IPS-18a (cell line): ENCODE measurements around the gene CSDE1.
A peak's percentile ranks its signal among the peaks of the same experiment; 100 is the strongest.
"Not testable (repeated sequence)": the region's sequence is repeated elsewhere in the genome, so short reads cannot be mapped to it uniquely, and the experiment has no call there.

Source experiments
- H3K27ac ChIP-seq: one replicate; pipeline ENCODE4 v1.5.1; 2013; ENCODE audit warnings: low read length
- H3K27me3 ChIP-seq: one replicate; pipeline ENCODE4 v1.6.1; 2013; ENCODE audit warnings: mild to moderate bottlenecking, low read length; ENCODE audit not compliant: control insufficient read depth, insufficient read depth
- H3K36me3 ChIP-seq: one replicate; pipeline ENCODE4 v1.6.1; 2013; ENCODE audit warnings: low read depth, low read length; ENCODE audit not compliant: control insufficient read depth
- H3K4me1 ChIP-seq: one replicate; pipeline ENCODE4 v1.6.1; 2013; ENCODE audit warnings: low read depth, low read length; ENCODE audit not compliant: control insufficient read depth
- H3K4me3 ChIP-seq: one replicate; pipeline ENCODE4 v1.5.1; 2013; ENCODE audit warnings: low read length
- H3K9ac ChIP-seq: one replicate; pipeline ENCODE4 v1.6.1; 2013; ENCODE audit warnings: mild to moderate bottlenecking, low read length, moderate library complexity
- H3K9me3 ChIP-seq: one replicate; pipeline ENCODE4 v1.6.1; 2013; ENCODE audit warnings: low read depth, low read length; ENCODE audit not compliant: control insufficient read depth

CSDE1 gene

GRCh38 chr1:114770989-114771388 lies 13.2 kb upstream of the CSDE1 start:
- Histone ChIP-seq H3K4me1 (no peaks in the 10 kb centered on the region), H3K27ac (no peak overlapping the region), H3K9me3 (no peaks in the 10 kb centered on the region), H3K27me3 (no peaks in the 10 kb centered on the region), H3K36me3 (peaks cover 23% of the 10 kb centered on the region), H3K4me3 (no peak overlapping the region), H3K9ac (no peak overlapping the region)

GRCh38 chr1:114764689-114765088 lies 6.9 kb upstream of the CSDE1 start:
- Histone ChIP-seq H3K27ac (no peak overlapping the region), H3K9ac (no peak overlapping the region), H3K36me3 (no peaks in the 10 kb centered on the region), H3K4me1 (no peaks in the 10 kb centered on the region), H3K9me3 (no peaks in the 10 kb centered on the region), H3K27me3 (no peaks in the 10 kb centered on the region), H3K4me3 (no peak overlapping the region)

GRCh38 chr1:114758256-114758832 lies 560 bp upstream of the CSDE1 start:
- no peaks in the 10 kb centered on the region for H3K9me3 ChIP-seq
- H3K4me1 ChIP-seq: peaks cover 28% of the 10 kb centered on the region
- peak overlapping the region; percentile 100 for H3K4me3 ChIP-seq
- H3K9ac ChIP-seq: peak overlapping the region; percentile 100
- H3K36me3 ChIP-seq: peaks cover 19% of the 10 kb centered on the region
- H3K27me3 ChIP-seq: no peaks in the 10 kb centered on the region
- H3K27ac ChIP-seq: peak overlapping the region; percentile 44

GRCh38 chr1:114756949-114757454 lies 782 bp downstream of the CSDE1 start:
- Histone ChIP-seq H3K4me3 (peak overlapping the region; percentile 100), H3K27me3 (no peaks in the 10 kb centered on the region), H3K9me3 (no peaks in the 10 kb centered on the region), H3K36me3 (peaks cover 19% of the 10 kb centered on the region), H3K9ac (peak overlapping the region; percentile 100), H3K27ac (peak overlapping the region; percentile 100), H3K4me1 (peaks cover 31% of the 10 kb centered on the region)

GRCh38 chr1:114756009-114756892 lies 1.5 kb downstream of the CSDE1 start:
- Histone ChIP-seq H3K36me3 (peaks cover 19% of the 10 kb centered on the region), H3K4me3 (peak overlapping the region; percentile 100), H3K27ac (peak overlapping the region; percentile 100), H3K27me3 (no peaks in the 10 kb centered on the region), H3K4me1 (peaks cover 31% of the 10 kb centered on the region), H3K9ac (peak overlapping the region; percentile 100), H3K9me3 (no peaks in the 10 kb centered on the region)

GRCh38 chr1:114755006-114755931 lies 2.5 kb downstream of the CSDE1 start:
- peaks cover 26% of the 10 kb centered on the region for H3K36me3 ChIP-seq
- no peaks in the 10 kb centered on the region for H3K27me3 ChIP-seq
- no peaks in the 10 kb centered on the region for H3K9me3 ChIP-seq
- no peak overlapping the region for H3K27ac ChIP-seq
- peak overlapping the region; percentile 100 for H3K9ac ChIP-seq
- H3K4me1 ChIP-seq: peaks cover 31% of the 10 kb centered on the region
- peak overlapping the region; percentile 100 for H3K4me3 ChIP-seq

GRCh38 chr1:114753702-114754101 lies 4.1 kb downstream of the CSDE1 start:
- H3K36me3 ChIP-seq: peaks cover 42% of the 10 kb centered on the region
- peaks cover 31% of the 10 kb centered on the region for H3K4me1 ChIP-seq
- not testable (repeated sequence) for H3K27ac ChIP-seq, H3K9ac ChIP-seq, H3K9me3 ChIP-seq, H3K27me3 ChIP-seq, H3K4me3 ChIP-seq

GRCh38 chr1:114753143-114753542 lies 4.6 kb downstream of the CSDE1 start:
- Histone ChIP-seq H3K4me1 (peaks cover 26% of the 10 kb centered on the region), H3K27ac (no peak overlapping the region), H3K9me3 (no peaks in the 10 kb centered on the region), H3K4me3 (no peak overlapping the region), H3K36me3 (peaks cover 47% of the 10 kb centered on the region), H3K27me3 (no peaks in the 10 kb centered on the region), H3K9ac (no peak overlapping the region)

GRCh38 chr1:114750780-114751179 lies 7.0 kb downstream of the CSDE1 start:
- Histone ChIP-seq H3K27me3 (no peaks in the 10 kb centered on the region), H3K4me3 (no peak overlapping the region), H3K27ac (no peak overlapping the region), H3K36me3 (peaks cover 62% of the 10 kb centered on the region), H3K9ac (no peak overlapping the region), H3K9me3 (no peaks in the 10 kb centered on the region), H3K4me1 (peaks cover 20% of the 10 kb centered on the region)

GRCh38 chr1:114749835-114750234 lies 7.9 kb downstream of the CSDE1 start:
- Histone ChIP-seq H3K9ac (no peak overlapping the region), H3K27me3 (no peaks in the 10 kb centered on the region), H3K4me3 (no peak overlapping the region), H3K27ac (no peak overlapping the region), H3K9me3 (no peaks in the 10 kb centered on the region), H3K36me3 (peaks cover 62% of the 10 kb centered on the region), H3K4me1 (peaks cover 10% of the 10 kb centered on the region)
